ENCODE results near the gene GCFC2.

GRCh38 chr2:75633620-75634019, 77.1 kb downstream of the GCFC2 start:
- TF ChIP-seq, protein P1, sequence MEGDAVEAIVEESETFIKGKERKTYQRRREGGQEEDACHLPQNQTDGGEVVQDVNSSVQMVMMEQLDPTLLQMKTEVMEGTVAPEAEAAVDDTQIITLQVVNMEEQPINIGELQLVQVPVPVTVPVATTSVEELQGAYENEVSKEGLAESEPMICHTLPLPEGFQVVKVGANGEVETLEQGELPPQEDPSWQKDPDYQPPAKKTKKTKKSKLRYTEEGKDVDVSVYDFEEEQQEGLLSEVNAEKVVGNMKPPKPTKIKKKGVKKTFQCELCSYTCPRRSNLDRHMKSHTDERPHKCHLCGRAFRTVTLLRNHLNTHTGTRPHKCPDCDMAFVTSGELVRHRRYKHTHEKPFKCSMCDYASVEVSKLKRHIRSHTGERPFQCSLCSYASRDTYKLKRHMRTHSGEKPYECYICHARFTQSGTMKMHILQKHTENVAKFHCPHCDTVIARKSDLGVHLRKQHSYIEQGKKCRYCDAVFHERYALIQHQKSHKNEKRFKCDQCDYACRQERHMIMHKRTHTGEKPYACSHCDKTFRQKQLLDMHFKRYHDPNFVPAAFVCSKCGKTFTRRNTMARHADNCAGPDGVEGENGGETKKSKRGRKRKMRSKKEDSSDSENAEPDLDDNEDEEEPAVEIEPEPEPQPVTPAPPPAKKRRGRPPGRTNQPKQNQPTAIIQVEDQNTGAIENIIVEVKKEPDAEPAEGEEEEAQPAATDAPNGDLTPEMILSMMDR (IDR thresholded peaks at IDR 0.05; ENCODE audit: low read length), result no peak
- TF ChIP-seq EZH2 (IDR thresholded peaks at IDR 0.05; ENCODE audit: borderline replicate concordance, low read length), result no peak

Measured in OCI-LY1 (cell line).